IMR-90 (cell line): ENCODE data around the gene IL17C. TPM values are rescaled to one million over a fixed set of nuclear protein-coding genes. Genes with fewer than 3 reads are reported as not detected.

Source experiments
- ATAC-seq: fragments of 200-7000 bp; cut with Tn5 transposase; 2 replicates; pipeline ENCODE4 v1.9.1; 2020; ENCODE audit warnings: low read depth, mild to moderate bottlenecking, moderate library complexity
- BruUV-seq: library from RNA; stranded (reverse); fragments of 400-500 nt; replicated peaks from 2 replicates; lab custom pipeline; 2021; lab: Mats Ljungman, UMichigan
- CTCF ChIA-PET: fragments of 300-600 bp; formaldehyde crosslinking; extraction: SDS; loops from one replicate; lab custom pipeline; 2021; ENCODE audit warnings: antibody characterized with exemption; lab: Yijun Ruan, JAX
- POLR2A ChIA-PET: fragments of 300-600 bp; sonication (Branson Sonifier 250); formaldehyde crosslinking; loops from one replicate; lab custom pipeline; 2022; ENCODE audit warnings: antibody characterized with exemption; ENCODE audit not compliant: unreplicated experiment; lab: Charles Lee
- DNase-seq: peaks from one replicate; pipeline ENCODE4 v3.0.0; 2013
- H2AFZ ChIP-seq: replicated peaks from 2 replicates; pipeline ENCODE3; 2013; ENCODE audit warnings: low read length, mild to moderate bottlenecking; ENCODE audit not compliant: poor library complexity
- H2AK5ac ChIP-seq: 2 replicates; pipeline ENCODE4 v1.6.1; 2013; ENCODE audit warnings: low read depth, low read length, inconsistent platforms
- H2AK9ac ChIP-seq: replicated peaks from 2 replicates; pipeline ENCODE3; 2013; ENCODE audit warnings: mild to moderate bottlenecking, low read depth, low read length, moderate library complexity; ENCODE audit not compliant: poor library complexity
- H2BK120ac ChIP-seq: 2 replicates; pipeline ENCODE4 v1.6.1; 2013; ENCODE audit warnings: low read depth, low read length, inconsistent platforms
- H2BK15ac ChIP-seq: 3 replicates; pipeline ENCODE4 v1.6.1; 2013; ENCODE audit warnings: low read depth, low read length, inconsistent platforms
- H2BK20ac ChIP-seq: 2 replicates; pipeline ENCODE4 v1.6.1; 2013; ENCODE audit warnings: low read depth, mild to moderate bottlenecking, inconsistent platforms, low read length, moderate library complexity
- H2BK5ac ChIP-seq: 2 replicates; pipeline ENCODE4 v1.6.1; 2013; ENCODE audit warnings: mild to moderate bottlenecking, low read depth, low read length, inconsistent platforms; ENCODE audit not compliant: poor library complexity, severe bottlenecking
- H3K14ac ChIP-seq: replicated peaks from 2 replicates; pipeline ENCODE4 v1.6.1; 2013; ENCODE audit warnings: low read depth, low read length, inconsistent platforms
- H3K18ac ChIP-seq: 2 replicates; pipeline ENCODE4 v1.6.1; 2013; ENCODE audit warnings: low read depth, low read length, control low read depth
- H3K23ac ChIP-seq: 2 replicates; pipeline ENCODE4 v1.6.1; 2013; ENCODE audit warnings: low read depth, low read length, inconsistent platforms
- H3K27ac ChIP-seq: 2 replicates; pipeline ENCODE4 v1.5.1; 2013; ENCODE audit warnings: mild to moderate bottlenecking, control low read depth, low read length; ENCODE audit not compliant: insufficient read depth
- H3K27me3 ChIP-seq: 2 replicates; pipeline ENCODE4 v1.6.1; 2013; ENCODE audit warnings: low read length; ENCODE audit not compliant: control insufficient read depth, insufficient read depth
- H3K36me3 ChIP-seq: 2 replicates; pipeline ENCODE4 v1.6.1; 2013; ENCODE audit warnings: low read length, mixed read lengths; ENCODE audit not compliant: control insufficient read depth, insufficient read depth
- H3K4ac ChIP-seq: 2 replicates; pipeline ENCODE4 v1.6.1; 2013; ENCODE audit warnings: low read depth, low read length, inconsistent platforms
- H3K4me1 ChIP-seq: 2 replicates; pipeline ENCODE4 v1.6.1; 2013; ENCODE audit warnings: low read length, mixed read lengths; ENCODE audit not compliant: control insufficient read depth, insufficient read depth
- H3K4me2 ChIP-seq: 2 replicates; pipeline ENCODE4 v1.6.1; 2013; ENCODE audit warnings: low read depth, mild to moderate bottlenecking, control low read depth, low read length, moderate library complexity
- H3K4me3 ChIP-seq: 2 replicates; pipeline ENCODE4 v1.5.1; 2013; ENCODE audit warnings: low read depth, mild to moderate bottlenecking, control low read depth, low read length, moderate library complexity; ENCODE audit not compliant: insufficient read depth
- H3K56ac ChIP-seq: 2 replicates; pipeline ENCODE4 v1.6.1; 2013; ENCODE audit warnings: low read length, inconsistent platforms; ENCODE audit not compliant: insufficient read depth; ENCODE audit errors: extremely low read depth
- H3K79me1 ChIP-seq, 2 experiments: 2 replicates each; pipeline ENCODE4 v1.6.1; 2013; ENCODE audit warnings: low read length in 2 of 2, inconsistent platforms in 1 of 2, low read depth in 1 of 2
- H3K9ac ChIP-seq: 2 replicates; pipeline ENCODE4 v1.6.1; 2013; ENCODE audit warnings: low read depth, low read length, control low read depth
- H3K9me1 ChIP-seq: 2 replicates; pipeline ENCODE4 v1.6.1; 2013; ENCODE audit warnings: low read length, inconsistent platforms; ENCODE audit not compliant: insufficient read depth
- H3K9me3 ChIP-seq: 2 replicates; pipeline ENCODE4 v1.6.1; 2013; ENCODE audit warnings: low read length; ENCODE audit not compliant: control insufficient read depth, insufficient read depth
- H4K20me1 ChIP-seq: 2 replicates; pipeline ENCODE4 v1.6.1; 2013; ENCODE audit warnings: low read length, inconsistent platforms; ENCODE audit not compliant: insufficient read depth
- H4K5ac ChIP-seq: 2 replicates; pipeline ENCODE4 v1.6.1; 2013; ENCODE audit warnings: mild to moderate bottlenecking, low read depth, low read length, control low read depth
- H4K8ac ChIP-seq, 2 experiments: 2 replicates each; pipeline ENCODE4 v1.6.1; 2013; ENCODE audit warnings: low read depth in 2 of 2, low read length in 2 of 2, control low read depth in 1 of 2, inconsistent platforms in 1 of 2
- H4K91ac ChIP-seq: 2 replicates; pipeline ENCODE4 v1.6.1; 2013; ENCODE audit warnings: low read depth, low read length, inconsistent platforms; ENCODE audit not compliant: insufficient read depth
- BHLHE40 ChIP-seq: fragments of 150-350 bp; IDR thresholded peaks from 2 replicates; pipeline ENCODE4 v1.6.1; 2016; ENCODE audit warnings: mild to moderate bottlenecking, low read depth, low read length
- CHD1 ChIP-seq: IDR thresholded peaks from 2 replicates; pipeline ENCODE4 v1.6.1; 2012; ENCODE audit warnings: low read depth, low read length, improper control_type of control experiment
- MAFK ChIP-seq: IDR thresholded peaks from 2 replicates; pipeline ENCODE4 v1.6.1; 2012; ENCODE audit warnings: low read depth, low read length, improper control_type of control experiment
- POLR2A ChIP-seq: IDR thresholded peaks from 2 replicates; pipeline ENCODE4 v1.6.1; 2012; ENCODE audit warnings: mild to moderate bottlenecking, low read depth, low read length
- RAD21 ChIP-seq: IDR thresholded peaks from 2 replicates; pipeline ENCODE4 v1.6.1; 2012; ENCODE audit warnings: low read length, improper control_type of control experiment
- RCOR1 ChIP-seq: IDR thresholded peaks from 2 replicates; pipeline ENCODE4 v1.6.1; 2012; ENCODE audit warnings: mild to moderate bottlenecking, low read length, improper control_type of control experiment; ENCODE audit not compliant: insufficient replicate concordance
- RFX5 ChIP-seq: IDR thresholded peaks from 2 replicates; pipeline ENCODE4 v1.8.0; 2012; ENCODE audit warnings: low read depth, mild to moderate bottlenecking, low read length, moderate library complexity
- SMC3 ChIP-seq: fragments of 150-350 bp; IDR thresholded peaks from 2 replicates; pipeline ENCODE4 v1.6.1; 2016; ENCODE audit warnings: low read depth, mild to moderate bottlenecking, antibody characterized with exemption, low read length, moderate library complexity
- WGBS, 2 experiments: methylation state at CpG; one replicate each; pipeline versions ENCODE4 v1.1.5 to v1.1.7; 2013; ENCODE audit warnings: missing lambda C conversion rate in 2 of 2; ENCODE audit not compliant: insufficient read length in 1 of 2; ENCODE audit errors: extremely low coverage in 2 of 2; 5-methylcytosine and 5-hydroxymethylcytosine counted together
- dilution Hi-C: fragments of 300-500 bp; cut with HindIII; formaldehyde crosslinking; loops from one replicate; pipeline ENCODE4 v1.14.3; 2018; ENCODE audit warnings: low sequenced_read_pairs; ENCODE audit not compliant: unreplicated experiment
- in situ Hi-C: fragments of 300-500 bp; cut with MboI; formaldehyde crosslinking; loops from 3 replicates; pipeline ENCODE4 v1.14.3; 2019; ENCODE audit warnings: low sequenced_read_pairs, inconsistent platforms, mixed read lengths
- intact Hi-C: fragments of 100-400 bp; cut with micrococcal nuclease; formaldehyde crosslinking; loops from 2 replicates; pipeline ENCODE4 v1.10.0; 2022
- polyA plus RNA-seq, 3 experiments: library from polyadenylated mRNA; depleted of rRNA; stranded (reverse); fragments of >200 nt; gene quantifications; 2 replicates each; pipeline ENCODE4 v1.2.3, GENCODE V29; 2012; ENCODE audit warnings: low replicate concordance in 1 of 3
- total RNA-seq: library from RNA; depleted of rRNA; stranded (reverse); fragments of >200 nt; gene quantifications from 2 replicates; pipeline ENCODE4 v1.2.3, GENCODE V29; 2012
- TF ChIP-seq, protein P1 (sequence below): fragments of 150-350 bp; IDR thresholded peaks from 2 replicates; pipeline ENCODE4 v1.6.1; 2016; ENCODE audit warnings: low read depth, mild to moderate bottlenecking, low read length, moderate library complexity, borderline replicate concordance
- TF ChIP-seq, protein P2 (sequence below): fragments of 150-350 bp; IDR thresholded peaks from 2 replicates; pipeline ENCODE4 v1.6.1; 2017; ENCODE audit warnings: mild to moderate bottlenecking, antibody characterized with exemption, low read length, low read depth

The IL17C gene
- total and polyA plus RNA-seq, 2 of the 4 experiments (the other 2 are of a cell fraction): 0.09 TPM; not detected in 1

DNA sequence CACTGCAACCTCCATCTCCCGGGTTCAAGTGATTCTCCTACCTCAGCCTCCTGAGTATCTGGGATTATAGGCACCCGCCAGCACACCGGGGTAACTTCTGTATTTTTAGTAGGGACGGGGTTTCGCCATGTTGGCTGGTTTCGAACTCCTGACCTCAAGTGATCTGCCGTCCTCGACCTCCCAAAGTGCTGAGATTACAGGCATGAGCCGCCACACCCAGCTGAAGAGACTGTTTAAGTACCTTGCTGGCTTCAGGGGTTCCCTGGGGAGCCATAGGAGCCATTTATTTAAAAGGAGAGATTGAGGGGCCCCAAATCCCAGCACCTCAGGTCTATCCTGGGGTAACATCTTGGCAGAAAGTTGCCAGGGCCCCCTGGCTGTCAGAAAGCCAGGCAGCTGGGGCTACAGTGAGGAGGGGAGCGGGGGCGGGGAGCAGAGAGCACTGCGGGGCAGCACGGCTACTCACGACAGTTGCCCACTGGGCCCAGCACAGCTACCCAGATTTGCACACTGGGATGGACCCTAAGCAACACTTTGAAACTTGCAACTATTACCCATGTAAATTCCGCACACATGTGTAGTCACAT, 46.3 kb downstream of the IL17C start:
- no peak overlapping the region for H2AK9ac ChIP-seq
- H2BK15ac ChIP-seq: no peak overlapping the region
- dilution Hi-C loops: no loop called here
- H3K36me3 ChIP-seq: no peaks in the 10 kb centered on the region
- H4K91ac ChIP-seq: no peak overlapping the region
- peak overlapping the region; percentile 84 for H2AFZ ChIP-seq
- ChIA-PET CTCF (interaction anchor here (0.9 kb wide), 1 partner anchor 88 kb away, joined by 4 read pairs; no protein-coding TSS in a partner anchor), POLR2A (no interaction called here)
- H3K9ac ChIP-seq: no peak overlapping the region
- H2AK5ac ChIP-seq: no peak overlapping the region
- no peak overlapping the region for H2BK120ac ChIP-seq
- H3K27ac ChIP-seq: no peak overlapping the region
- H3K27me3 ChIP-seq: peaks cover 28% of the 10 kb centered on the region
- H3K79me1 ChIP-seq: no peaks in the 10 kb centered on the region
- H3K4me3 ChIP-seq: no peak overlapping the region
- H2BK5ac ChIP-seq: no peak overlapping the region
- no peak overlapping the region for H3K23ac ChIP-seq
- DNase-seq (no peak), ATAC-seq (peak; percentile 2; the same call in 1 of the 2 replicates)
- no peak overlapping the region for H3K4me2 ChIP-seq
- H3K56ac ChIP-seq: no peak overlapping the region
- BruUV-seq: no TSS peak
- no peak for TF ChIP-seq CHD1
- TF ChIP-seq MAFK: no peak
- no peak for TF ChIP-seq POLR2A
- TF ChIP-seq, protein P1, sequence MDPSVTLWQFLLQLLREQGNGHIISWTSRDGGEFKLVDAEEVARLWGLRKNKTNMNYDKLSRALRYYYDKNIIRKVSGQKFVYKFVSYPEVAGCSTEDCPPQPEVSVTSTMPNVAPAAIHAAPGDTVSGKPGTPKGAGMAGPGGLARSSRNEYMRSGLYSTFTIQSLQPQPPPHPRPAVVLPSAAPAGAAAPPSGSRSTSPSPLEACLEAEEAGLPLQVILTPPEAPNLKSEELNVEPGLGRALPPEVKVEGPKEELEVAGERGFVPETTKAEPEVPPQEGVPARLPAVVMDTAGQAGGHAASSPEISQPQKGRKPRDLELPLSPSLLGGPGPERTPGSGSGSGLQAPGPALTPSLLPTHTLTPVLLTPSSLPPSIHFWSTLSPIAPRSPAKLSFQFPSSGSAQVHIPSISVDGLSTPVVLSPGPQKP: no peak
- no peak for TF ChIP-seq SMC3
- TF ChIP-seq, protein P2, sequence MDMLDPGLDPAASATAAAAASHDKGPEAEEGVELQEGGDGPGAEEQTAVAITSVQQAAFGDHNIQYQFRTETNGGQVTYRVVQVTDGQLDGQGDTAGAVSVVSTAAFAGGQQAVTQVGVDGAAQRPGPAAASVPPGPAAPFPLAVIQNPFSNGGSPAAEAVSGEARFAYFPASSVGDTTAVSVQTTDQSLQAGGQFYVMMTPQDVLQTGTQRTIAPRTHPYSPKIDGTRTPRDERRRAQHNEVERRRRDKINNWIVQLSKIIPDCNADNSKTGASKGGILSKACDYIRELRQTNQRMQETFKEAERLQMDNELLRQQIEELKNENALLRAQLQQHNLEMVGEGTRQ: no peak
- TF ChIP-seq BHLHE40: no peak
- no peak for TF ChIP-seq RAD21
- TF ChIP-seq RFX5: no peak
- TF ChIP-seq RCOR1: no peak
- no peak overlapping the region for H3K4ac ChIP-seq
- H3K9me3 ChIP-seq: no peaks in the 10 kb centered on the region
- H4K8ac ChIP-seq: no peak overlapping the region
- no peak overlapping the region for H3K14ac ChIP-seq
- no peak overlapping the region for H4K5ac ChIP-seq
- intact Hi-C loops: loop anchor here (1.0 kb wide), 1 partner anchor 21 kb away; the partner anchor contains the start of gene MVD
- H2BK20ac ChIP-seq: no peak overlapping the region
- WGBS, 2 experiments: 80% methylated on average over 3 of the region's 15 CpGs; no CpG with 5 or more reads in 1 of the 2 experiments
- H3K18ac ChIP-seq: no peak overlapping the region
- H4K20me1 ChIP-seq: peaks cover 7% of the 10 kb centered on the region; the same call in 1 of the 2 replicates
- H3K9me1 ChIP-seq: no peaks in the 10 kb centered on the region
- H3K4me1 ChIP-seq: peaks cover 7% of the 10 kb centered on the region; the same call in 1 of the 2 replicates
- in situ Hi-C loops: no loop called here
